Nephron (organoid): ENCODE results near the gene PRPF4.

Experiments
- H3K27ac Mint-ChIP-seq, 3 experiments: 2 replicates each; pipeline ENCODE4 v1.8.0; 2020; ENCODE audit warnings: mixed read lengths in 3 of 3, mild to moderate bottlenecking in 2 of 3, moderate library complexity in 1 of 3
- H3K27me3 Mint-ChIP-seq: 2 replicates; pipeline ENCODE4 v1.8.0; 2021; ENCODE audit warnings: low read depth, mild to moderate bottlenecking, moderate library complexity, mixed read lengths
- H3K36me3 Mint-ChIP-seq: 2 replicates; pipeline ENCODE4 v1.8.0; 2020; ENCODE audit warnings: low read depth, mixed read lengths
- H3K4me1 Mint-ChIP-seq: 2 replicates; pipeline ENCODE4 v1.8.0; 2020; ENCODE audit warnings: mixed read lengths
- H3K4me3 Mint-ChIP-seq, 3 experiments: 2 replicates each; pipeline ENCODE4 v1.8.0; 2020; ENCODE audit warnings: mild to moderate bottlenecking in 3 of 3, mixed read lengths in 3 of 3, moderate library complexity in 2 of 3
- H3K9me3 Mint-ChIP-seq: 2 replicates; pipeline ENCODE4 v1.8.0; 2020; ENCODE audit warnings: mixed read lengths
- TF ChIP-seq, protein P1 (sequence below), 3 experiments: fragments of 200-600 bp; sonication (generic); IDR thresholded peaks; one replicate each; pipeline ENCODE4 v1.5.0; 2021; ENCODE audit warnings: antibody characterized with exemption in 3 of 3; ENCODE audit not compliant: unreplicated experiment in 3 of 3

Gene PRPF4

DNA sequence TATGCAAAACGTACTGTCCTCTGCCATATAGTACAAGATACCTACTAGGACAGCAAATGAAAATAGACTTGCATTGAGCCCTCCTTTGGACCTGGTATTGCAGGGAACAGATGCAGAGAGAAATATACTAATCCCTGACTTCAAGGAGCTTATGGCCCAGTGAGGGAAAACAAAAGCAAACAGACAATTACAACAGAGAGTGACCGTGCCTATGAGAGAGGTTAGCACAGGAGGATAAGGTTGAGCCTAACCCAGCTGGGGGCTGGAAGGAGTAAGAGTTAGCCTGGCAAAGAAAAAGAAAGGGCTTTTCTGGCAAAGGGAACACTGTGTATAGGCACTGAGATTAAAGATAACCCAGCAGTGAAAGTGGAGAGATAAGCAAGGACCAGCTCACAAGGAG, 5.6 kb upstream of the PRPF4 start:
- TF ChIP-seq, protein P1, sequence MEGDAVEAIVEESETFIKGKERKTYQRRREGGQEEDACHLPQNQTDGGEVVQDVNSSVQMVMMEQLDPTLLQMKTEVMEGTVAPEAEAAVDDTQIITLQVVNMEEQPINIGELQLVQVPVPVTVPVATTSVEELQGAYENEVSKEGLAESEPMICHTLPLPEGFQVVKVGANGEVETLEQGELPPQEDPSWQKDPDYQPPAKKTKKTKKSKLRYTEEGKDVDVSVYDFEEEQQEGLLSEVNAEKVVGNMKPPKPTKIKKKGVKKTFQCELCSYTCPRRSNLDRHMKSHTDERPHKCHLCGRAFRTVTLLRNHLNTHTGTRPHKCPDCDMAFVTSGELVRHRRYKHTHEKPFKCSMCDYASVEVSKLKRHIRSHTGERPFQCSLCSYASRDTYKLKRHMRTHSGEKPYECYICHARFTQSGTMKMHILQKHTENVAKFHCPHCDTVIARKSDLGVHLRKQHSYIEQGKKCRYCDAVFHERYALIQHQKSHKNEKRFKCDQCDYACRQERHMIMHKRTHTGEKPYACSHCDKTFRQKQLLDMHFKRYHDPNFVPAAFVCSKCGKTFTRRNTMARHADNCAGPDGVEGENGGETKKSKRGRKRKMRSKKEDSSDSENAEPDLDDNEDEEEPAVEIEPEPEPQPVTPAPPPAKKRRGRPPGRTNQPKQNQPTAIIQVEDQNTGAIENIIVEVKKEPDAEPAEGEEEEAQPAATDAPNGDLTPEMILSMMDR (IDR thresholded peaks at IDR 0.05; ENCODE audit: unreplicated experiment in 3 of 3), result no peak
- Mint-ChIP-seq H3K4me1 (peaks cover 5% of the 10 kb centered on the region), H3K36me3 (peaks cover 44% of the 10 kb centered on the region), H3K9me3 (no peaks in the 10 kb centered on the region), H3K27ac (no peak overlapping the region), H3K27me3 (no peaks in the 10 kb centered on the region), H3K4me3 (peak overlapping the region in 1 of 3 experiments; percentile 1)

DNA sequence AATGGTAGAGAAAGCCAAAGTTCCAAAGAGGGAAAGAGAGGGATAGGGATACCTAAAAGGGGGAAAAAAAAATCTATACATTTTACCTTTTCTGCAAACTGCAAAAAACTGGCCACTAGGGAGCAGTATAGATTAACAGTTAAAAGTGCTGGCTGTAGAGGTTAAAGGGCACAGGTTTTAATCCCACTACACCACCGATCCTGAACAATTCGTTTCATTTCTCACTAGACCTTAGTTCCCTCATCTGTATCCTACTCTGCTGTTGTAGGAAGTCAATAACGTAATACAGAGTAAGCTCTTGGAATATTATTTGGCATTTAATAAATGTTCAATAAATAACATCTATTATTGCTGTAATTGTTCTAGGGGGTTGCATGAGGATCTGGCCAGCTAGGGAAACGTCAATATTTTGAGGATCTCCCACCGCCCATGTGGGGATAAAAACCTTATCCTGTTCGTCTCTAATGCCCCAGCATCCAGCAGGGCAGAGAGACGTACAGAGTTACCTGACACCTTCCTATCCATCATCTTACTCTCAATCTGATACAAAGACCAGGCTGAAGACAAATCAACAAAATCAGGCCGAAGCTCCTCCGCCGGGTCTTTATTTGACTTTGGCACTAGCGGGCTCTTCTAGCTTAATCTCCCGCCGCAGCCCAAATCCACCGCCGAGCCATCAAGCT, 843 bp upstream of the PRPF4 start:
- Mint-ChIP-seq H3K36me3 (peaks cover 34% of the 10 kb centered on the region), H3K27me3 (no peaks in the 10 kb centered on the region), H3K9me3 (no peaks in the 10 kb centered on the region), H3K4me3 (no peak overlapping the region), H3K4me1 (peaks cover 5% of the 10 kb centered on the region), H3K27ac (no peak overlapping the region)
- TF ChIP-seq, protein P1 (IDR thresholded peaks at IDR 0.05; ENCODE audit: unreplicated experiment in 3 of 3), result peak; percentile 63 to 80 (median 71)

DNA sequence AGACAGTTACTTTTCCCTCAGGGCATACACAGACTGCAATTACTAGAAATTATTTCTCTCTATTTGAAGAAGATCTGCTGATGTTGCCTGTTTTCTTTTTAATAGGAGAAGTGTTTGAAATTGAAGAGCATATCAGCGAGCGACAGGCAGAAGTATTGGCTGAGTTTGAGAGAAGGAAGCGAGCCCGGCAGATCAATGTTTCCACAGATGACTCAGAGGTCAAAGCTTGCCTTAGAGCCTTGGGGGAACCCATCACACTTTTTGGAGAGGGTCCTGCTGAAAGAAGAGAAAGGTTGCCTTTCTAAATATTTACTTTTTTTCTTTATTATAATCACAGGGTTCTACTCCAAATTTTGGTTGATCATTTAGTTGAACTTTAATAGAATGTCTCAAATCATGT, 3.4 kb downstream of the PRPF4 start:
- Mint-ChIP-seq H3K27ac (peak overlapping the region in 2 of 3 experiments; percentile 39 to 69), H3K27me3 (no peaks in the 10 kb centered on the region), H3K36me3 (peaks cover 49% of the 10 kb centered on the region), H3K4me1 (peaks cover 14% of the 10 kb centered on the region), H3K9me3 (no peaks in the 10 kb centered on the region), H3K4me3 (peak overlapping the region in 1 of 3 experiments; percentile 57)
- TF ChIP-seq, protein P1 (IDR thresholded peaks at IDR 0.05; ENCODE audit: unreplicated experiment in 3 of 3), result no peak

DNA sequence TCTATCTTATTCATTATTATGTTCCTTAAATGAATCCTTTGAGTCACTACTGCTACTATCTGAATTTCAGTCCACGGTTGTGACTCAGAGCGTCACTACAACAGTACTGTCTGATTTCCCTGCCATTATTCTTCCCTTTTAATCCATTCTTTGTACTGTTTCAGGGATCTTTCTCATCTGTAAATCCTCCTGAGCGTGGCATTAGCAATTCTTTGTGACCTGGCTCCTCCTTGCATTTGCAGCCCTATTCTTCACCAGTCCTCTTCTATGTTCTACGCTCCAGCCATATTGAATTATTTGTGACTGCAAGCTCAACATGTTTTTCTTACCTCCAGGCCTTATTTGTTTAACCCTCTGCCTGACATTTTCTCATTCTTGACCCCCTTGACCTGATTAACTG, 5.9 kb downstream of the PRPF4 start:
- TF ChIP-seq, protein P1 (IDR thresholded peaks at IDR 0.05; ENCODE audit: unreplicated experiment in 3 of 3), result no peak
- Mint-ChIP-seq H3K27ac (peak overlapping the region in 1 of 3 experiments; percentile 68), H3K4me3 (peak overlapping the region in 1 of 3 experiments; percentile 7), H3K27me3 (no peaks in the 10 kb centered on the region), H3K4me1 (peaks cover 9% of the 10 kb centered on the region), H3K36me3 (peaks cover 65% of the 10 kb centered on the region), H3K9me3 (no peaks in the 10 kb centered on the region)

DNA sequence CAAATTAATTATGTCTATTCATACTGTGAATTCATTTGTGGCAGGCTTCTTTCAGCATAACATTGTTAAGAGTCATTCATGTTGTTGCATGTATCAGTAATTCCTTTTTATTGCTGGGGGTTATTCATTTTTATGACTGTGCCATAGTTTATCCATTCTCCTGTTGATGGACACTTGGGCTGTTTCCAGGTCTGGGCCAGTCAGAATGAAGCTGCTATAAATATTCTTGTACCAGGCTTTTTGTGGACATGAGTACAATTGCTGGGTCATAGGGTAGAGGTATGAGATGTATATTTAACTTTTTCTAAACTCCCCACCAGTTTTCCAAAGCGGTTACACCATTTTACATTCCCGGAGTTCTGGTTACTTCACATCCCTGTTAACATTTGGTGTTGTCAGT, 13.6 kb downstream of the PRPF4 start:
- Mint-ChIP-seq H3K4me1 (no peaks in the 10 kb centered on the region), H3K27ac (no peak overlapping the region)

More for the DNA sequence above, 13.6 kb downstream of the PRPF4 start:
- TF ChIP-seq, protein P1 (IDR thresholded peaks at IDR 0.05; ENCODE audit: unreplicated experiment in 3 of 3), result no peak
- Mint-ChIP-seq H3K9me3 (no peaks in the 10 kb centered on the region), H3K36me3 (peaks cover 75% of the 10 kb centered on the region), H3K4me3 (no peak overlapping the region), H3K27me3 (no peaks in the 10 kb centered on the region)
